Pulmonary artery endothelial cell (primary cell): ENCODE measurements around the gene ERLEC1. TPM values are rescaled to one million over a fixed set of nuclear protein-coding genes. Genes with fewer than 3 reads are reported as not detected.
"Not testable (repeated sequence)": the region's sequence is repeated elsewhere in the genome, so short reads cannot be mapped to it uniquely, and the experiment has no call there.

ENCODE experiments used
- DNase-seq: peaks from one replicate; pipeline ENCODE4 v3.0.0-alpha.2; 2011; ENCODE audit warnings: low read depth, low spot score
- total RNA-seq: library from RNA; depleted of rRNA; stranded (reverse); fragments of >200 nt; gene quantifications from 2 replicates; pipeline ENCODE4 v1.2.3, GENCODE V29; 2014

ERLEC1 gene
- total RNA-seq, 1 donor from 2014 or later = 61.1 TPM

- DNase-seq = no peak
Observed at GRCh38 chr2:53782676-53783075, 4.2 kb upstream of the ERLEC1 start.

- DNase-seq = no peak
Observed at GRCh38 chr2:53784436-53784835, 2.4 kb upstream of the ERLEC1 start.

GRCh38 chr2:53785366-53785765, 1.5 kb upstream of the ERLEC1 start:
- DNase-seq = no peak

GRCh38 chr2:53786352-53786704, 516 bp upstream of the ERLEC1 start:
- peak; percentile 10 for DNase-seq

- no peak for DNase-seq
Observed at GRCh38 chr2:53787614-53788289, 908 bp downstream of the ERLEC1 start.

GRCh38 chr2:53793261-53793660, 6.4 kb downstream of the ERLEC1 start:
- no peak for DNase-seq

- DNase-seq = no peak
Observed at GRCh38 chr2:53793821-53794220, 7.0 kb downstream of the ERLEC1 start.

- no peak for DNase-seq
Observed at GRCh38 chr2:53801547-53801946, 14.7 kb downstream of the ERLEC1 start.

GRCh38 chr2:53802617-53803151, 15.8 kb downstream of the ERLEC1 start:
- no peak for DNase-seq

- no peak for DNase-seq
Observed at GRCh38 chr2:53811601-53812000, 24.8 kb downstream of the ERLEC1 start.

GRCh38 chr2:53813151-53813550, 26.3 kb downstream of the ERLEC1 start:
- no peak for DNase-seq

- DNase-seq = no peak
Observed at GRCh38 chr2:53818854-53819435, 32.1 kb downstream of the ERLEC1 start.

GRCh38 chr2:53819634-53820033, 32.8 kb downstream of the ERLEC1 start:
- no peak for DNase-seq

- DNase-seq = no peak
Observed at GRCh38 chr2:53820048-53820447, 33.2 kb downstream of the ERLEC1 start.

GRCh38 chr2:53820711-53821110, 33.9 kb downstream of the ERLEC1 start:
- no peak for DNase-seq

GRCh38 chr2:53821810-53822209, 35.0 kb downstream of the ERLEC1 start:
- no peak for DNase-seq

- not testable (repeated sequence) for DNase-seq
Observed at GRCh38 chr2:53823639-53824038, 36.8 kb downstream of the ERLEC1 start.

- no peak for DNase-seq
Observed at GRCh38 chr2:53826030-53826410, 39.2 kb downstream of the ERLEC1 start.

GRCh38 chr2:53826587-53827397, 39.9 kb downstream of the ERLEC1 start:
- no peak for DNase-seq

GRCh38 chr2:53827398-53828175, 40.7 kb downstream of the ERLEC1 start:
- DNase-seq = no peak

- no peak for DNase-seq
Observed at GRCh38 chr2:53828331-53828730, 41.5 kb downstream of the ERLEC1 start.
